Upper lobe of right lung (tissue), 1 donor: ENCODE data around the gene BGLAP. TPM values are rescaled to one million over a fixed set of nuclear protein-coding genes. Genes with fewer than 3 reads are reported as not detected.
A peak's percentile ranks its signal among the peaks of the same experiment; 100 is the strongest.

Experiments
- ATAC-seq: fragments of 200-7000 bp; cut with Tn5 transposase; one replicate; pipeline ENCODE4 v1.9.1; 2020; ENCODE audit warnings: mild to moderate bottlenecking, moderate library complexity
- DNase-seq: peaks from one replicate; pipeline ENCODE4 v3.0.0-alpha.2; 2020
- H3K27ac ChIP-seq: fragments of 200-600 bp; one replicate; pipeline ENCODE4 v1.8.0; 2022
- H3K27me3 ChIP-seq: fragments of 200-600 bp; one replicate; pipeline ENCODE4 v1.8.0; 2022; ENCODE audit warnings: mild to moderate bottlenecking
- H3K36me3 ChIP-seq: fragments of 200-600 bp; one replicate; pipeline ENCODE4 v1.8.0; 2022
- H3K4me1 ChIP-seq: fragments of 200-600 bp; one replicate; pipeline ENCODE4 v1.8.0; 2022
- H3K4me3 ChIP-seq: fragments of 200-600 bp; one replicate; pipeline ENCODE4 v1.8.0; 2022; ENCODE audit warnings: mild to moderate bottlenecking
- H3K9me3 ChIP-seq: fragments of 200-600 bp; one replicate; pipeline ENCODE4 v1.8.0; 2022
- intact Hi-C: fragments of 100-400 bp; cut with DNase I; formaldehyde crosslinking; loops from one replicate; pipeline ENCODE4 v1.11.0; 2022
- long read RNA-seq: library from polyadenylated mRNA; unstranded; transcript quantifications from one replicate; pipeline ENCODE4 v2.0.0, GENCODE V29; 2021
- total RNA-seq: library from RNA; stranded (reverse); fragmentation: NEBNext Ultra II Directional; extraction: Animal tissue kit (Norgen Biotek cat#: 25700); gene quantifications from one replicate; pipeline ENCODE4 v1.2.1, GENCODE V29; 2021
- TF ChIP-seq, protein P1 (sequence below): fragments of 200-600 bp; IDR thresholded peaks from one replicate; pipeline ENCODE4 v1.8.0; 2022; ENCODE audit warnings: antibody characterized with exemption
- donor health status: DM: no; HTN: yes; CAD: no; lungs with severe emphysema.

BGLAP gene
- 2.4 TPM for total RNA-seq
- long read RNA-seq, result 0 reads

DNA sequence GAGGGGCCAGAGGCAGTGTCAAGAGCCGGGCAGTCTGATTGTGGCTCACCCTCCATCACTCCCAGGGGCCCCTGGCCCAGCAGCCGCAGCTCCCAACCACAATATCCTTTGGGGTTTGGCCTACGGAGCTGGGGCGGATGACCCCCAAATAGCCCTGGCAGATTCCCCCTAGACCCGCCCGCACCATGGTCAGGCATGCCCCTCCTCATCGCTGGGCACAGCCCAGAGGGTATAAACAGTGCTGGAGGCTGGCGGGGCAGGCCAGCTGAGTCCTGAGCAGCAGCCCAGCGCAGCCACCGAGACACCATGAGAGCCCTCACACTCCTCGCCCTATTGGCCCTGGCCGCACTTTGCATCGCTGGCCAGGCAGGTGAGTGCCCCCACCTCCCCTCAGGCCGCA is at the start of gene BGLAP:
TSS of gene BGLAP (plus strand) at position 259 of the 400 bp plus-strand sequence. CDS start at position 307, 48 bp downstream.
- Histone ChIP-seq H3K36me3 (peaks cover 39% of the 10 kb centered on the region), H3K27me3 (peaks cover 10% of the 10 kb centered on the region), H3K9me3 (no peaks in the 10 kb centered on the region), H3K27ac (no peak within 1 kb of the TSS), H3K4me1 (peaks cover 15% of the 10 kb centered on the region), H3K4me3 (no peak within 1 kb of the TSS)
- DNase-seq (no peak), ATAC-seq (no peak)
- TF ChIP-seq, protein P1, sequence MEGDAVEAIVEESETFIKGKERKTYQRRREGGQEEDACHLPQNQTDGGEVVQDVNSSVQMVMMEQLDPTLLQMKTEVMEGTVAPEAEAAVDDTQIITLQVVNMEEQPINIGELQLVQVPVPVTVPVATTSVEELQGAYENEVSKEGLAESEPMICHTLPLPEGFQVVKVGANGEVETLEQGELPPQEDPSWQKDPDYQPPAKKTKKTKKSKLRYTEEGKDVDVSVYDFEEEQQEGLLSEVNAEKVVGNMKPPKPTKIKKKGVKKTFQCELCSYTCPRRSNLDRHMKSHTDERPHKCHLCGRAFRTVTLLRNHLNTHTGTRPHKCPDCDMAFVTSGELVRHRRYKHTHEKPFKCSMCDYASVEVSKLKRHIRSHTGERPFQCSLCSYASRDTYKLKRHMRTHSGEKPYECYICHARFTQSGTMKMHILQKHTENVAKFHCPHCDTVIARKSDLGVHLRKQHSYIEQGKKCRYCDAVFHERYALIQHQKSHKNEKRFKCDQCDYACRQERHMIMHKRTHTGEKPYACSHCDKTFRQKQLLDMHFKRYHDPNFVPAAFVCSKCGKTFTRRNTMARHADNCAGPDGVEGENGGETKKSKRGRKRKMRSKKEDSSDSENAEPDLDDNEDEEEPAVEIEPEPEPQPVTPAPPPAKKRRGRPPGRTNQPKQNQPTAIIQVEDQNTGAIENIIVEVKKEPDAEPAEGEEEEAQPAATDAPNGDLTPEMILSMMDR, result no peak
- intact Hi-C loops, result no loop called here

DNA sequence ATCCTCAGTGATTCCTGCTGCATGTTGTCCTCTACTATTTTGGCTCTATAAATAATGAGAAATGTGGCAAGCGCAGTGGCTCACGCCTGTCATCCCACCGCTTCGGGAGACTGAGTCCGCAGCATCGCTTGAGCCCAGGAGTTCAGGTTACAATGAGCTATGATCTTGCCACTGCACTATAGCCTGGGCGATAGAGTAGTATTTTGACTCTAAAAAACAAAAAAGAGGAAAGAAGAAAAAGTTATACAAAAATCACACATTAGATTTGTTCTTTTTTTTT is 48.8 kb upstream of the BGLAP start:
- peak overlapping the region; percentile 97 for H3K4me3 ChIP-seq
- H3K9me3 ChIP-seq, result no peaks in the 10 kb centered on the region
- H3K4me1 ChIP-seq, result peaks cover 9% of the 10 kb centered on the region
- intact Hi-C loops, result no loop called here
- TF ChIP-seq, protein P1, result no peak
- H3K27ac ChIP-seq, result peak overlapping the region; percentile 83
- no peaks in the 10 kb centered on the region for H3K27me3 ChIP-seq
- peaks cover 17% of the 10 kb centered on the region for H3K36me3 ChIP-seq
- ATAC-seq (no peak), DNase-seq (no peak)

DNA sequence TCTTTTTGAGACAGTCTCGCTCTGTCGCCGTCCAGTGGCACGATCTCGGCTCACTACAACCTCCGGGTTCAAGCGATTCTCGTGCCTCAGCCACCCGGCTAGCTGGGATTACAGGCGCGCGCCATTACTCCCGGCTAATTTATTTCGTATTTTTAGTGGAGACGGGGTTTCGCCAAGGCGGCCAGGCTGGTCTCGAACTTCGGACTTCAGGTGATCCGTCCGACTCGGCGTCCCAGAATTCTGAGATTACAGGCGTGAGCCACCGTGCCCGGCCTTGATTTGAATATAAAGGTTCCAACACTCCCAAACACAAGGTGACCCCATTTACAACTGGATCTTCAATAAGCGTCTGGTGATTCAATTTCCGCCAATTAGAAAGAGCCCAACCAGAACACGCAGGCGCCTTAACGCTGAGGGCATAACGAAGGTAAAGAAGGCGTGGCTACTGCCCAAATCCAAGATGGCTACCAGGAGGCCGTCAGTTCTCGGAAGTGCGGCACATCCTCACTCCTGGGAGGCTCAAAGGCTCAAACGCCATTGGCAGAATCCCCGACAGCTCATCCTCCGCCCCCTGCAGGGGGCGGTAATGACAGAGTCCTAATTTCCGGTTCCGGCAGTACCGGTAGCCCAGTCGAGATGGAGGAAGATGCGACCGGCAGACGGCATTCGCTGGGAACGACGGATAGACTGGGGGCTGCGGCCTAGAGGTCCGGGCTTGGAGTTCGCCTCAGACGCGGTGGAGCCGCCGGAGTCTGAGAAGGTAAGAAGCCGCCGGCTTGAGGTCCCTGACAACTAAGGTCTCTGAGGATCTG is 48.3 kb upstream of the BGLAP start, which contains the start of gene SLC25A44:
TSS of gene SLC25A44 (plus strand) at position 617 of the 812 bp plus-strand sequence. CDS start 5,744 bp downstream, outside the sequence.
- Histone ChIP-seq H3K27me3 (no peaks in the 10 kb centered on the region), H3K4me3 (peak within 1 kb of the TSS; percentile 97), H3K4me1 (peaks cover 9% of the 10 kb centered on the region), H3K27ac (peak within 1 kb of the TSS; percentile 83), H3K9me3 (no peaks in the 10 kb centered on the region), H3K36me3 (peaks cover 17% of the 10 kb centered on the region)
- intact Hi-C loops, result no loop called here
- ATAC-seq (peak; percentile 99), DNase-seq (peak; percentile 96)
- TF ChIP-seq, protein P1, result peak; percentile 60

DNA sequence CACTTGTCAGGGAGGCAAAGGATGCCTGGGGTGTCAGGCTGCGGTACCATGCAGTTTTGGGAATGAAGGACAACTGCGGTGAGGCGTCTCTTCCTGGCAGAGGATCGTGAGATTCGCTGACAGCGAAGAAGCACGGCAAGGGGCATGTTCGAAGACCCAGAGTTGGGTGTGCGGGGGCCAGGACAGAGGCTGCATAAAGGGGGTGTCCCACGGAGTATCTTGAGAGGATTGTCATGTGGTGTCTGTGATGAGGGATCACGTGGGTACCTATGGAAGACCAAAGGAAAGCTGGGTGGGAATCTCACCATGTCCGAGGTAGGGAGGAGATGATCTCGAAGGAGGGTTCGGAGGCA is 47.7 kb upstream of the BGLAP start:
- DNase-seq, result no peak
- peaks cover 17% of the 10 kb centered on the region for H3K36me3 ChIP-seq
- intact Hi-C loops, result no loop called here
- TF ChIP-seq, protein P1, result no peak
- H3K4me3 ChIP-seq, result peak overlapping the region; percentile 97
- no peak for ATAC-seq
- no peaks in the 10 kb centered on the region for H3K27me3 ChIP-seq
- H3K9me3 ChIP-seq, result no peaks in the 10 kb centered on the region
- peak overlapping the region; percentile 81 for H3K27ac ChIP-seq
- H3K4me1 ChIP-seq, result peaks cover 9% of the 10 kb centered on the region

DNA sequence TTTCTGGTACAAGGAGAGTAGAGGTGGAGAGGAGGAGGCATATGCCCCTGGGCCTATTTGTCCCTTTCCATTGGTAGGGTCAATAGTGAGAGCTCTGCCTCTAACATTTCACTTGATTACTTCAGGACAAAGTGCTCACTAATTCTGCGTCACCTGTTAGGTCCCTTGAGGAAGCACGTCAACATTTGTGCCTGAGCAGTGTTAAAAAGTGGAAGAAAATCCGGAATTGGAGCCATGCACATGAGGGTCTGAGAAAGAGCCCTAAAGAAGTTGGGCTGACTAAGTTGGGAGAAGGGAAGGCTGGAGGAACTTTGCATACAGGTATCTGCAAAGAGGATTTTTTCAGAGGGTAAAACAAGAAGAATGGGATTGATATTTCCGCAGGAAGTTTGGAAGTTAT is 46.1 kb upstream of the BGLAP start:
- intact Hi-C loops, result no loop called here
- ATAC-seq (no peak), DNase-seq (no peak)
- H3K36me3 ChIP-seq, result peaks cover 33% of the 10 kb centered on the region
- H3K4me1 ChIP-seq, result peaks cover 9% of the 10 kb centered on the region
- H3K27me3 ChIP-seq, result no peaks in the 10 kb centered on the region
- no peak overlapping the region for H3K4me3 ChIP-seq
- H3K9me3 ChIP-seq, result no peaks in the 10 kb centered on the region
- TF ChIP-seq, protein P1, result no peak
- H3K27ac ChIP-seq, result no peak overlapping the region
